ENCODE results near the gene KDM6A.
"Not testable (repeated sequence)": the region's sequence is repeated elsewhere in the genome, so short reads cannot be mapped to it uniquely, and the experiment has no call there.

The KDM6A gene

GRCh38 chrX:45110494-45110893, 237.5 kb downstream of the KDM6A start:
- DNase-seq (ENCODE audit: low spot score): no peak

- DNase-seq (ENCODE audit: low spot score): no peak
Measured at GRCh38 chrX:45126158-45126557, 253.2 kb downstream of the KDM6A start.

DNA sequence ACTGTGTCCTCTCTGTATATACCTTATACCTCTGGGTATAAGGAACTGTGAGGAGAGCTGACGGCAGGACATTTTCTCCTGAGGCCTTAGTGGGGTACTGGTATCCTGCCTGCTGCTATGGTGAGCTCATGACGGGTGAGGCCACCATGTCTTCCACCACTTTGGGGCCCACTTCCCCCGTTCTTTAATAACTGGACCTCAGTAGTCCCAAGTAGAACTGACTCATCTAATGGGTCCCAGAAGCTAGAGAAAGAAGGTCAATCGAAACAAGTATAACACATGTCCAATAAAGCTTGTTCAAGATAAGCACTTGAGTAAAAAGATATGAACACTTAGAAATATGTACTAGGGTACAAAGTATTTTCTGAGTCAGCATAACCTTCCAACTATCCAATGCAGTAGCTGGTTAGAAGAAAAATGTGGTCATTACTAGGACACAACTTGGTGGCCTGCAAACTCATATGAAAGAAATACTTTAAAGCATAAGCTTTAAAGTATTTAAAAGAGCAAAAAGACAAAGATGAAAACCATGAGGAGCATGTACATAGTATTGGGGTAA, 256.0 kb downstream of the KDM6A start:
- no peak for DNase-seq (ENCODE audit: low spot score)

- no peak for DNase-seq (ENCODE audit: low spot score)
Measured at GRCh38 chrX:45133465-45133864, 260.5 kb downstream of the KDM6A start.

DNA sequence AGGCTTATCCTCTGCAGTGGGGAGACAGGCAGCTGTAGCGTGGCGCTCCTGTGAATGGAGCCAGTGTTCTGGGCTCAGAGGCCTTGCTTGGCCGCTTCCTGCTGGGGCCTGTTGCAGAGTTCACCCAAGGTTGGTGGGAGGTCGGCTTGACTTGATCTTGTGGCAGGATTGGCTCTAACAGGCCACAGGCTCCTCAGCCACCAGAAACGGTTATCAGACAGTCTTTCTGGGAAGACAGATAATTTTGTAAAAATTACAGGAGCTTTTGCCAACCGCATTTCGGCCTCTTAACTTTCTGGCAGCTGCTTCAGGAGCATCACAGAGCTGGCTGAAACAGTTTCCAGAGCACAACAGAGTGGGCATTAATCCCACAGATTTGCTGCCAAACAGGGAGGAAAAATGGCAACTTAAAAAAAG, 261.3 kb downstream of the KDM6A start:
- DNase-seq (ENCODE audit: low spot score): no peak

GRCh38 chrX:45134775-45135174, 261.8 kb downstream of the KDM6A start:
- DNase-seq (ENCODE audit: low spot score): no peak

DNA sequence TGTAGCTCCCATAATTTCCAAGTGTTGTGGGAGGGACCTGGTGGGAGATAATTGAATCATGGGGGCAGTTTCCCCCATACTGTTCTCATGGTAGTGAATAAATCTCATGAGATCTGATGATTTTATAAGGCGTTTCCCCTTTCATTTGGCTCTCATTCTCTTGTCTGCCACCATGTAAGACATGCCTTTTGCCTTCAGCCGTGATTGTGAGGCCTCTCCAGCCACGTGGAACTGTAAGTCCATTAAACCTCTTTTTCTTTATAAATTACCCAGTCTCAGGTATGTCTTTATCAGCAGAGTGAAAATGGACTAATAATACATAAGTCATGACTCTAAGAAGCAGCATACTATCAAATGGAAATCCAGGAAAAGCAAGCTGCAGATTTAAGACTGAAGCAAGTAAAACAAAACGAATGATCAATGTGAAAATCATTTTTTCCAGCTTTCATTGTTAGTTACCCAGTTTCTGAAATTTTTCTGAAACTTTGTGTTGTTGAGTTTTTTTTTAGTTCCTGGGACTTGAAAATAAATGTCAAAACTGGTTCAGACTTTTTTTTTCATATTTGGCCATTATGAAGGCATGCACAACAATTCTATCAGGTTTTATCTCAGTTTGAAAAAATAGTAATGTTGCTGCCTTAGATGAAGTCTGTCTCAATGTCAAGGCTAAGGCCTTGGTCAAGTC, 262.5 kb downstream of the KDM6A start:
- not testable (repeated sequence) for DNase-seq (ENCODE audit: low spot score)

DNA sequence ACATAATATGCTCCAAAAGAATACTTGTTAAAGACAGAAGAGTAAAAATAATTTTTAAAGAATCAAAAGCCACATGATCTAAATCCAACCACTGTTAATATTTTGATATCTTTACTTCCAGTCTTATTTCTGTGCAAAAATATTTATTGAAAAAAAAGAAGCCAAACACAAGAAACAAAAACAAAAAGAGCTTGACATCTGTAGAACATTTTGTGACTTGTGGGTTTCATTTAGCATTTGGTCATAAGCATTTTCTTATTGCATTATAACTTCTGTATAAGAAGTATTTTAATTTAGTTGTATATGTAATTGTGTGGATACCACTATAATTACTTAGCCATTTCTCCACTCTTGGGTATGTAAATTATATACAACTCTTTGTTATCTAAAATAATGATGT, 264.5 kb downstream of the KDM6A start:
- DNase-seq (ENCODE audit: low spot score): no peak

GRCh38 chrX:45138525-45138924, 265.5 kb downstream of the KDM6A start:
- no peak for DNase-seq (ENCODE audit: low spot score)

GRCh38 chrX:45140812-45141211, 267.8 kb downstream of the KDM6A start:
- DNase-seq (ENCODE audit: low spot score): no peak

DNA sequence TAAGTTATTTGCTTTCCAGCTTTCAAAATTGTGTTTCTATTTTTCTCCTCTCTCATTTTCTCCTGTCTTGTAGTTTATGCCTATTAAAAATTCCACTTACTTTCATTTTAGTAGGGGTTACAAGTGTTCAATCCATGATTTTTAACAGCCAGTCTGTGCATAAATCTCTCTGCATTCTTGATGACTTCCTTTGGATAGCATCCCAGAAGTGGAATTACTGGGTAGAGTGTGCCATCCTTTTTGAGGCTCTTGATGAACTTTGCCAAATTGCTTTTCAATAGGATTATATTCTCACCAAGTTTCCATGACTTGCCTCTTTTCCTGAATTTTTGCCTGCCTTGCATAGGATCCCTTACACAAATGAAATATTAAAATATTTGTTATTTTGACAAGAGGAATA, 269.2 kb downstream of the KDM6A start:
- no peak for DNase-seq (ENCODE audit: low spot score)

- DNase-seq (ENCODE audit: low spot score): no peak
Measured at GRCh38 chrX:45143455-45143854, 270.5 kb downstream of the KDM6A start.

DNA sequence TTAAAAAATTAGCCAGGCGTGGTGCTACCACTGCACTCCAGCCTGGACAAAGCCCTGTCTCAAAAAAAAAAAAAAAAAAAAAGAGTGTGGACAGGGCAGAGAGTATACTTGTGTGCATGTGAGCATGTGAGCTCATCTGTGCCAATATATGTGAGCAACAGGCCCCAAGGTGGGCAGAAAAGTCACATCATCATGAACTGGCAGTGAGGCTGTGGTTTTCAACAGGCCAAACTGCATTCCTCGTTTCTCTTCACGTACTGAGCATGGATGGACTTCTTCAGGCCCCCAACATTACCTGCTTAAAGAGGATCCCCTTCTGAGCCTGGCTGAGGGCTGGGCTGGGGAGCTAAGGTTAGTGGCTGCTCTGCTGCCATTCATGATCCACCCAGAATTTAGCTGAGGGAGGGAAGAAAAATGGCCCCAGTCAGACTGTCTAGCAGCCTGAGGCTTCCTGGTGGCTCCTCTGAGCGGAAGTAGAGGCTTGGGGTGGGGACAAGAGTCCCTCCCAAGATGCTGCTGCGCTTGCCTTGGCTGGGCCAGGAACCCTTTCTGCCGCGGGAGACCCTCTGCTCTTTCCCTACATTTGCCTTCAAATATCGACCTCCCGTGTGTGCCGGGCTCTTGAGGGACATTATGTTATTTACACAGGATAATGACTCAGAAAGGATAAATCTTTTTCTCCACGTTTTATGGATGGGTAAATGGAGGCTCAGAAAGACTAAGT, 272.7 kb downstream of the KDM6A start:
- DNase-seq (ENCODE audit: low spot score): no peak

GRCh38 chrX:45150821-45151220, 277.8 kb downstream of the KDM6A start:
- no peak for DNase-seq (ENCODE audit: low spot score)

- DNase-seq (ENCODE audit: low spot score): no peak
Measured at GRCh38 chrX:45154033-45154360, 281.0 kb downstream of the KDM6A start.

DNA sequence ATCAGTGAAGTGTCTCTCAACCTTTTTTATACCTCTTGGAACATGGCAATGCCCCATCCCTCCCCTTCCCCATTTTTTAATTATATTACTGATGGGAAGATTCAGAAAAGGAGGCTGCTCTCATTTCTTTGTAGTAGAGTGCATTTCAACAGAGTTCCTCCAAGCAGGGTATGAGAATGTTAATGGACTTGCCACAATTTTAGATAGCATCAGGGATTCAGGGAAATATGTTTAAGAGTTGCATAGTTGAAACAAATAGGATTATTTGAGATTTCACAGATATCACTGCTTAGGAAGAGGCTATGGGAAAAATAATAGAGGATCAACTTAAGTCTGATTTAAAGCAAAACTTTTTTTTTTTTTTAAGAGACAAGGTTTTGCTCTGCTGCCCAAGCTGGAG, 281.5 kb downstream of the KDM6A start:
- DNase-seq (ENCODE audit: low spot score): no peak

DNA sequence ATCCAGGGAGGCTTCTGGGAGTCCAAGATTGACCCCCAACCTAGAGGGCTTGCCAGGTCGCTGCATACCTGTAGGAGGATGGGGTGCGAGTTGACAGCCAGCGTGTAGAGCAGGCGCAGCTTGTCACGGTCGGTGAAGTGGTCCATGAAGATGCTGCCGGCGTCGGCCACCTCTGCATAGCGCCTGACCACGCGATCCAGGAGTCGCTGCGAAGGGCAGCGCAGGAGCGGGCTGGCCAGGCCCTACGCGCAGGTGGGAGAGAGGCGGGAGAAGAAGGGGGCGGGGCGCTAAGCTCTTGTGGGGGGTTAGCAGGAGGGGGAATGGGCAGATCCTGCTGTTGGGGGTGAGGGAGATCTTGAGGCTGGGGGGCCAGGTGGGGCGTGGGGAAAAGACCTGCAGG, 284.7 kb downstream of the KDM6A start:
- no peak for DNase-seq (ENCODE audit: low spot score)
